Parathyroid adenoma (tissue), 2 donors: ENCODE data around the gene NR4A3.

Experiments used
- H2AFZ ChIP-seq: fragments of 300-600 bp; sonication (generic); one replicate; pipeline ENCODE4 v1.7.0; 2017; ENCODE audit warnings: antibody characterized with exemption, mild to moderate bottlenecking
- H3K27ac ChIP-seq: fragments of 300-600 bp; sonication (generic); one replicate; pipeline ENCODE4 v1.7.0; 2017
- H3K27me3 ChIP-seq: fragments of 300-600 bp; sonication (generic); one replicate; pipeline ENCODE4 v1.7.0; 2017; ENCODE audit warnings: low read length; ENCODE audit not compliant: control insufficient read depth, insufficient read depth
- H3K36me3 ChIP-seq: fragments of 300-600 bp; sonication (generic); one replicate; pipeline ENCODE4 v1.7.0; 2017; ENCODE audit warnings: low read length; ENCODE audit not compliant: control insufficient read depth, insufficient read depth
- H3K4me1 ChIP-seq: fragments of 300-600 bp; sonication (generic); one replicate; pipeline ENCODE4 v1.7.0; 2017; ENCODE audit warnings: control low read depth
- H3K4me2 ChIP-seq: fragments of 300-600 bp; sonication (generic); one replicate; pipeline ENCODE4 v1.7.0; 2017; ENCODE audit warnings: low read length
- H3K4me3 ChIP-seq: fragments of 300-600 bp; sonication (generic); one replicate; pipeline ENCODE4 v1.7.0; 2017; ENCODE audit warnings: low read depth, low read length
- H3K79me2 ChIP-seq: fragments of 300-600 bp; sonication (generic); one replicate; pipeline ENCODE4 v1.7.0; 2017; ENCODE audit warnings: control low read depth
- H3K9ac ChIP-seq: fragments of 300-600 bp; sonication (generic); one replicate; pipeline ENCODE4 v1.7.0; 2017; ENCODE audit warnings: mild to moderate bottlenecking
- H3K9me3 ChIP-seq: fragments of 300-600 bp; sonication (generic); one replicate; pipeline ENCODE4 v1.7.0; 2017; ENCODE audit warnings: low read length; ENCODE audit not compliant: control insufficient read depth
- TF ChIP-seq, protein P1 (sequence below): fragments of 300-600 bp; sonication (generic); IDR thresholded peaks from one replicate; pipeline ENCODE4 v1.7.0; 2017; ENCODE audit warnings: antibody characterized with exemption, mild to moderate bottlenecking
- donor health status: primary hyperparathyroidism.

The NR4A3 gene

DNA sequence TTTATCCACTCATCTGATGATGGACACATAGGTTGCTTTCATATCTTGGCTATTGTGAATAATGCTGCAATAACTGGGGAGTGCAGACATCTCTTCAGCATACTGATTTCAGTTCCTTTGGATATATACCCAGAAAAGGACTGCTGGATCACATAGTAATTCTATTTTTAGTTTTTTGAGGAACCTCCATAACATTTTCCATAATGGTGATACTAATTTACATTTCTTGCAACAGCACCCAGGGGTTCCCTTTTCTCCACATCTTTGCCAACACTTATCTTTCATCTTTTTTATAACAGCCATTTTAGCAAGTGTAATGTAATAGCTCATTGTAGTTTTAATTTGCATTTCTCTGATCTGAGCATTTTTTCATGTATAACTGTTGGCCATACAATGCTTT, 34.1 kb upstream of the NR4A3 start:
- TF ChIP-seq, protein P1, sequence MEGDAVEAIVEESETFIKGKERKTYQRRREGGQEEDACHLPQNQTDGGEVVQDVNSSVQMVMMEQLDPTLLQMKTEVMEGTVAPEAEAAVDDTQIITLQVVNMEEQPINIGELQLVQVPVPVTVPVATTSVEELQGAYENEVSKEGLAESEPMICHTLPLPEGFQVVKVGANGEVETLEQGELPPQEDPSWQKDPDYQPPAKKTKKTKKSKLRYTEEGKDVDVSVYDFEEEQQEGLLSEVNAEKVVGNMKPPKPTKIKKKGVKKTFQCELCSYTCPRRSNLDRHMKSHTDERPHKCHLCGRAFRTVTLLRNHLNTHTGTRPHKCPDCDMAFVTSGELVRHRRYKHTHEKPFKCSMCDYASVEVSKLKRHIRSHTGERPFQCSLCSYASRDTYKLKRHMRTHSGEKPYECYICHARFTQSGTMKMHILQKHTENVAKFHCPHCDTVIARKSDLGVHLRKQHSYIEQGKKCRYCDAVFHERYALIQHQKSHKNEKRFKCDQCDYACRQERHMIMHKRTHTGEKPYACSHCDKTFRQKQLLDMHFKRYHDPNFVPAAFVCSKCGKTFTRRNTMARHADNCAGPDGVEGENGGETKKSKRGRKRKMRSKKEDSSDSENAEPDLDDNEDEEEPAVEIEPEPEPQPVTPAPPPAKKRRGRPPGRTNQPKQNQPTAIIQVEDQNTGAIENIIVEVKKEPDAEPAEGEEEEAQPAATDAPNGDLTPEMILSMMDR = no peak
- H3K27ac ChIP-seq = no peak overlapping the region
- H3K79me2 ChIP-seq = no peaks in the 10 kb centered on the region
- H3K4me3 ChIP-seq = no peak overlapping the region
- H3K9me3 ChIP-seq = no peaks in the 10 kb centered on the region
- H3K4me2 ChIP-seq = no peak overlapping the region
- no peaks in the 10 kb centered on the region for H3K27me3 ChIP-seq
- H2AFZ ChIP-seq = no peak overlapping the region
- H3K9ac ChIP-seq = no peak overlapping the region
- no peaks in the 10 kb centered on the region for H3K4me1 ChIP-seq
- H3K36me3 ChIP-seq = no peaks in the 10 kb centered on the region

DNA sequence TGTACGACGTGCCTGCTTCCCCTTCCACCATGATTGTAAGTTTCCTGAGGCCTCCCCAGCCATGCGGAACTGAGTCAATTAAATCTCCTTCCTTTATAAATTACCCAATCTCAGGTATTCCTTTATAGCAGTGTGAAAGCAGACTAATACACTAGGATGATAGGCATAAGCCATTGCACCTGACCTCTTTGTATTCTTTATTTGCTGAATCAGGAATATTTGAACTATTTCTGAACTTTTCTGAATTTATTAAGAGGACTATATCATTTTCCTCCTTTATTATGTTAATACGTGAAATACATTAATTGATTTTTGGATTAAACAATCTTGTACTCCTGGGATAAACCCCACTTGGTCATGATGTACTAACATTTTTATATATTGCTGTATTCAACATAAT, 28.2 kb upstream of the NR4A3 start:
- H3K36me3 ChIP-seq = no peaks in the 10 kb centered on the region
- no peak overlapping the region for H3K27ac ChIP-seq
- H3K4me1 ChIP-seq = no peaks in the 10 kb centered on the region
- H3K27me3 ChIP-seq = no peaks in the 10 kb centered on the region
- no peak overlapping the region for H3K4me2 ChIP-seq
- no peaks in the 10 kb centered on the region for H3K79me2 ChIP-seq
- H2AFZ ChIP-seq = no peak overlapping the region
- H3K9me3 ChIP-seq = no peaks in the 10 kb centered on the region
- no peak overlapping the region for H3K4me3 ChIP-seq
- H3K9ac ChIP-seq = no peak overlapping the region
- TF ChIP-seq, protein P1 = no peak

DNA sequence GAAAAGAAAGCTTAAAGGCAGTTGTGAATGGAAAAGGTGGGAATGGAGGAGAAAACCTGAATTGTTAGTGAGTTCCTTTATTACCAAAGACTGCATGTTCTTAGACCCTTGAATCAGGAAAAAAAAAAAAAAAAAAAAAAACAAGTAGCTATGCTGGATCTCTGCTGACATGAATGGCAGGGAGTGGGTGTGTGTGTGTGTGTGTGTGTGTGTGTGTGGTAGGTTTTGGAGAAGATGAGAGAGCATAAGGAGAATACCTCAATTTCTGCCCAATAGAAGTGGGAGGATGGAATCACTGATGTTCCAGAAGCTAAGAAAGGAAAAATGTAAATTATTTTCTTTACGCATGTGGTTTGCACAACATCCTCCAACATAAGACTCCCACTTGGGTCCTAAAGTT, 25.5 kb upstream of the NR4A3 start:
- H3K36me3 ChIP-seq = no peaks in the 10 kb centered on the region
- no peak overlapping the region for H2AFZ ChIP-seq
- H3K4me1 ChIP-seq = no peaks in the 10 kb centered on the region
- H3K9me3 ChIP-seq = no peaks in the 10 kb centered on the region
- no peak overlapping the region for H3K4me2 ChIP-seq
- H3K4me3 ChIP-seq = no peak overlapping the region
- no peaks in the 10 kb centered on the region for H3K27me3 ChIP-seq
- H3K9ac ChIP-seq = no peak overlapping the region
- no peak overlapping the region for H3K27ac ChIP-seq
- TF ChIP-seq, protein P1 = no peak
- no peaks in the 10 kb centered on the region for H3K79me2 ChIP-seq

DNA sequence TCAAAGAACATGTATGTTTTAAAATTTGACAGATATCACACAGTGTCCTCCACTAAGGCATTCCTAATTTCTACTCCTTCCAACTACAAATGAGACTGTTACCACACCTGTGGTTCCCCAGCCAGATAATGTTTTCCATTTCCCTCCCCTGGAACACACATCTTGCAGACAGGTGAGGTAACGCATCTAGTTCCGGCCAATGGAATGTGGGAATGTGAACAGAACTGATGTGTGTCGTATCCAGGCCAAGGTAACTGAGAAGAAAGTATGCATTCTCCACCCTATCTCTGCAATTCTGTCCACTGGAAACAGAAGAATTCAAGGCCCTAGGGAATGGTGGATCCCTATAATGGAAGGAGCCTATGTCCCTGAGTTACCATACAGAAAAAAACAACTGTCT, 19.9 kb upstream of the NR4A3 start:
- H3K9ac ChIP-seq = no peak overlapping the region
- no peaks in the 10 kb centered on the region for H3K79me2 ChIP-seq
- H3K4me3 ChIP-seq = no peak overlapping the region
- H3K27ac ChIP-seq = no peak overlapping the region
- TF ChIP-seq, protein P1 = no peak
- H3K36me3 ChIP-seq = no peaks in the 10 kb centered on the region
- no peak overlapping the region for H2AFZ ChIP-seq
- no peak overlapping the region for H3K4me2 ChIP-seq
- no peaks in the 10 kb centered on the region for H3K27me3 ChIP-seq
- no peaks in the 10 kb centered on the region for H3K9me3 ChIP-seq
- no peaks in the 10 kb centered on the region for H3K4me1 ChIP-seq

DNA sequence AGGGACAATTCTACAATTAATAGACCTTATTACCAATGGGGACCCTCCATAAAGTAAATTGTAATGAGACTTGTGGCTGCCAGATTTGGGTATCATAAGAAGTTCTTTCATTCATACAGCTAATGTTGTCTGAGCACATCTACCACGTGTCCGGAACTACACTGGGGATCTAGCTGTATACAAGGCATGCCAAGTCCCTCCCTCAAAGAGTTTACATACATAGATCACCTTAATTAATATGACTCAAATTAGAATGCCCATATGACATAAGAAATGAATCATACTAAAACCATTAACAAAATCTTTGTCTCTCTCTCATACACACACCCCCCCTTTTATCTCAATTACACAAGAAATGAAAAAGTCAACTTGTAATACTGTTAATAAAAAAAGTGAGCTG, 18.0 kb upstream of the NR4A3 start:
- no peaks in the 10 kb centered on the region for H3K36me3 ChIP-seq
- peaks cover 3% of the 10 kb centered on the region for H3K79me2 ChIP-seq
- H3K4me1 ChIP-seq = no peaks in the 10 kb centered on the region
- TF ChIP-seq, protein P1 = no peak
- no peaks in the 10 kb centered on the region for H3K27me3 ChIP-seq
- H3K4me2 ChIP-seq = no peak overlapping the region
- no peak overlapping the region for H3K9ac ChIP-seq
- no peak overlapping the region for H3K27ac ChIP-seq
- H2AFZ ChIP-seq = no peak overlapping the region
- no peak overlapping the region for H3K4me3 ChIP-seq
- H3K9me3 ChIP-seq = no peaks in the 10 kb centered on the region
